Mononuclear cell (primary cell): ENCODE measurements around the gene HS3ST3B1. TPM values are rescaled to one million over a fixed set of nuclear protein-coding genes. Genes with fewer than 3 reads are reported as not detected.

Experiments used
- H3K27me3 ChIP-seq: 2 replicates; pipeline ENCODE4 v1.6.0; 2011; ENCODE audit warnings: low read length, control low read depth; ENCODE audit not compliant: insufficient read depth
- H3K4me1 ChIP-seq: 2 replicates; pipeline ENCODE4 v1.5.1; 2011; ENCODE audit warnings: mild to moderate bottlenecking, low read length, control low read depth; ENCODE audit not compliant: insufficient read depth
- H3K4me3 ChIP-seq: 2 replicates; pipeline ENCODE4 v1.5.1; 2011; ENCODE audit warnings: mild to moderate bottlenecking, low read length, moderate library complexity
- H3K9me3 ChIP-seq: 2 replicates; pipeline ENCODE4 v1.5.1; 2011; ENCODE audit warnings: low read depth, mild to moderate bottlenecking, control low read depth, low read length
- total RNA-seq: library from RNA; depleted of rRNA; stranded (reverse); fragments of >200 nt; gene quantifications from one replicate; pipeline ENCODE4 v1.2.3, GENCODE V29; 2012

Gene HS3ST3B1
- total RNA-seq, 1 donor = 10.4 TPM

- no peaks in the 10 kb centered on the region for H3K27me3 ChIP-seq
Observed at GRCh38 chr17:14321980-14322776, 21.3 kb downstream of the HS3ST3B1 start.

GRCh38 chr17:14323522-14323981, 22.7 kb downstream of the HS3ST3B1 start:
- Histone ChIP-seq H3K9me3 (no peaks in the 10 kb centered on the region), H3K27me3 (no peaks in the 10 kb centered on the region), H3K4me3 (no peak overlapping the region), H3K4me1 (peaks cover 28% of the 10 kb centered on the region)

More at GRCh38 chr17:14321980-14322776, 21.3 kb downstream of the HS3ST3B1 start:
- H3K4me3 ChIP-seq = no peak overlapping the region
- no peaks in the 10 kb centered on the region for H3K9me3 ChIP-seq
- H3K4me1 ChIP-seq = peaks cover 35% of the 10 kb centered on the region

GRCh38 chr17:14325618-14326167, 24.8 kb downstream of the HS3ST3B1 start:
- Histone ChIP-seq H3K4me1 (peaks cover 27% of the 10 kb centered on the region), H3K27me3 (no peaks in the 10 kb centered on the region), H3K4me3 (no peak overlapping the region), H3K9me3 (no peaks in the 10 kb centered on the region)

GRCh38 chr17:14329900-14330491, 29.1 kb downstream of the HS3ST3B1 start:
- peaks cover 28% of the 10 kb centered on the region for H3K4me1 ChIP-seq
- H3K4me3 ChIP-seq = no peak overlapping the region
- no peaks in the 10 kb centered on the region for H3K9me3 ChIP-seq
- no peaks in the 10 kb centered on the region for H3K27me3 ChIP-seq

GRCh38 chr17:14330492-14330962, 29.6 kb downstream of the HS3ST3B1 start:
- H3K9me3 ChIP-seq = no peaks in the 10 kb centered on the region
- H3K4me1 ChIP-seq = peaks cover 32% of the 10 kb centered on the region
- H3K4me3 ChIP-seq = no peak overlapping the region
- H3K27me3 ChIP-seq = no peaks in the 10 kb centered on the region

GRCh38 chr17:14331225-14331981, 30.5 kb downstream of the HS3ST3B1 start:
- no peak overlapping the region for H3K4me3 ChIP-seq
- H3K4me1 ChIP-seq = peaks cover 32% of the 10 kb centered on the region
- no peaks in the 10 kb centered on the region for H3K27me3 ChIP-seq
- H3K9me3 ChIP-seq = no peaks in the 10 kb centered on the region

- H3K9me3 ChIP-seq = no peaks in the 10 kb centered on the region
- no peak overlapping the region for H3K4me3 ChIP-seq
- peaks cover 32% of the 10 kb centered on the region for H3K4me1 ChIP-seq
- no peaks in the 10 kb centered on the region for H3K27me3 ChIP-seq
Observed at GRCh38 chr17:14331982-14332298, 31.1 kb downstream of the HS3ST3B1 start.

- Histone ChIP-seq H3K9me3 (no peaks in the 10 kb centered on the region), H3K4me3 (no peak overlapping the region), H3K27me3 (no peaks in the 10 kb centered on the region), H3K4me1 (peaks cover 32% of the 10 kb centered on the region)
Observed at GRCh38 chr17:14332331-14332730, 31.4 kb downstream of the HS3ST3B1 start.

- Histone ChIP-seq H3K27me3 (no peaks in the 10 kb centered on the region), H3K4me1 (peaks cover 32% of the 10 kb centered on the region), H3K4me3 (no peak overlapping the region), H3K9me3 (no peaks in the 10 kb centered on the region)
Observed at GRCh38 chr17:14333506-14333905, 32.6 kb downstream of the HS3ST3B1 start.

GRCh38 chr17:14334276-14334840, 33.5 kb downstream of the HS3ST3B1 start:
- H3K4me3 ChIP-seq = no peak overlapping the region
- peaks cover 40% of the 10 kb centered on the region for H3K4me1 ChIP-seq
- no peaks in the 10 kb centered on the region for H3K9me3 ChIP-seq
- H3K27me3 ChIP-seq = no peaks in the 10 kb centered on the region

- Histone ChIP-seq H3K4me3 (no peak overlapping the region), H3K4me1 (peaks cover 40% of the 10 kb centered on the region), H3K27me3 (no peaks in the 10 kb centered on the region), H3K9me3 (no peaks in the 10 kb centered on the region)
Observed at GRCh38 chr17:14334919-14335318, 34.0 kb downstream of the HS3ST3B1 start.

- H3K4me3 ChIP-seq = no peak overlapping the region
- H3K27me3 ChIP-seq = no peaks in the 10 kb centered on the region
- H3K4me1 ChIP-seq = peaks cover 42% of the 10 kb centered on the region
- H3K9me3 ChIP-seq = no peaks in the 10 kb centered on the region
Observed at GRCh38 chr17:14336418-14336817, 35.5 kb downstream of the HS3ST3B1 start.

GRCh38 chr17:14337596-14338079, 36.8 kb downstream of the HS3ST3B1 start:
- no peaks in the 10 kb centered on the region for H3K9me3 ChIP-seq
- H3K4me1 ChIP-seq = peaks cover 42% of the 10 kb centered on the region

GRCh38 chr17:14340857-14341754, 40.2 kb downstream of the HS3ST3B1 start:
- no peak overlapping the region for H3K4me3 ChIP-seq
- H3K9me3 ChIP-seq = no peaks in the 10 kb centered on the region
- peaks cover 25% of the 10 kb centered on the region for H3K4me1 ChIP-seq
- H3K27me3 ChIP-seq = no peaks in the 10 kb centered on the region

More at GRCh38 chr17:14337596-14338079, 36.8 kb downstream of the HS3ST3B1 start:
- Histone ChIP-seq H3K27me3 (no peaks in the 10 kb centered on the region), H3K4me3 (no peak overlapping the region)
